ENCODE results near the gene LOX.

The LOX gene

GRCh38 chr5:122078116-122079110, at the start of gene LOX:
TSS of gene LOX (minus strand) at chr5:122078259. CDS start at chr5:122077985, 274 bp downstream.
- no peaks in the 10 kb centered on the region for H3K4me1 ChIP-seq (ENCODE audit: control insufficient read depth, low read depth, low read length)
- no peak within 1 kb of the TSS for H3K27ac ChIP-seq (ENCODE audit: low read length)
- H3K36me3 ChIP-seq (ENCODE audit: control insufficient read depth, low read depth, low read length): no peaks in the 10 kb centered on the region
- H3K9me3 ChIP-seq (ENCODE audit: control insufficient read depth, low read depth, low read length): no peaks in the 10 kb centered on the region
- peak within 1 kb of the TSS; percentile 57 for H3K4me3 ChIP-seq (ENCODE audit: low read length)
- H3K27me3 ChIP-seq (ENCODE audit: control insufficient read depth, insufficient read depth, low read length): peaks cover 38% of the 10 kb centered on the region
- H3K9ac ChIP-seq (ENCODE audit: low read length): peak within 1 kb of the TSS; percentile 29

- Histone ChIP-seq H3K4me1 (ENCODE audit: control insufficient read depth, low read depth, low read length) (peaks cover 8% of the 10 kb centered on the region), H3K4me3 (ENCODE audit: low read length) (no peak overlapping the region), H3K36me3 (ENCODE audit: control insufficient read depth, low read depth, low read length) (no peaks in the 10 kb centered on the region), H3K9ac (ENCODE audit: low read length) (no peak overlapping the region), H3K27ac (ENCODE audit: low read length) (no peak overlapping the region), H3K9me3 (ENCODE audit: control insufficient read depth, low read depth, low read length) (no peaks in the 10 kb centered on the region), H3K27me3 (ENCODE audit: control insufficient read depth, insufficient read depth, low read length) (no peaks in the 10 kb centered on the region)
Measured at GRCh38 chr5:122126756-122127321, 48.8 kb upstream of the LOX start.

GRCh38 chr5:122126177-122126755, 48.2 kb upstream of the LOX start:
- no peaks in the 10 kb centered on the region for H3K9me3 ChIP-seq (ENCODE audit: control insufficient read depth, low read depth, low read length)
- no peak overlapping the region for H3K9ac ChIP-seq (ENCODE audit: low read length)
- H3K4me1 ChIP-seq (ENCODE audit: control insufficient read depth, low read depth, low read length): peaks cover 8% of the 10 kb centered on the region
- H3K27me3 ChIP-seq (ENCODE audit: control insufficient read depth, insufficient read depth, low read length): no peaks in the 10 kb centered on the region
- no peak overlapping the region for H3K4me3 ChIP-seq (ENCODE audit: low read length)
- H3K36me3 ChIP-seq (ENCODE audit: control insufficient read depth, low read depth, low read length): no peaks in the 10 kb centered on the region
- H3K27ac ChIP-seq (ENCODE audit: low read length): no peak overlapping the region

GRCh38 chr5:122124766-122125165, 46.7 kb upstream of the LOX start:
- Histone ChIP-seq H3K27ac (ENCODE audit: low read length) (no peak overlapping the region), H3K4me1 (ENCODE audit: control insufficient read depth, low read depth, low read length) (peaks cover 20% of the 10 kb centered on the region), H3K36me3 (ENCODE audit: control insufficient read depth, low read depth, low read length) (no peaks in the 10 kb centered on the region), H3K4me3 (ENCODE audit: low read length) (no peak overlapping the region), H3K9ac (ENCODE audit: low read length) (no peak overlapping the region), H3K9me3 (ENCODE audit: control insufficient read depth, low read depth, low read length) (no peaks in the 10 kb centered on the region), H3K27me3 (ENCODE audit: control insufficient read depth, insufficient read depth, low read length) (no peaks in the 10 kb centered on the region)

GRCh38 chr5:122121479-122122465, 43.7 kb upstream of the LOX start:
- no peaks in the 10 kb centered on the region for H3K36me3 ChIP-seq (ENCODE audit: control insufficient read depth, low read depth, low read length)
- peaks cover 12% of the 10 kb centered on the region for H3K4me1 ChIP-seq (ENCODE audit: control insufficient read depth, low read depth, low read length)
- no peak overlapping the region for H3K27ac ChIP-seq (ENCODE audit: low read length)
- H3K9me3 ChIP-seq (ENCODE audit: control insufficient read depth, low read depth, low read length): no peaks in the 10 kb centered on the region
- no peaks in the 10 kb centered on the region for H3K27me3 ChIP-seq (ENCODE audit: control insufficient read depth, insufficient read depth, low read length)
- H3K9ac ChIP-seq (ENCODE audit: low read length): no peak overlapping the region
- no peak overlapping the region for H3K4me3 ChIP-seq (ENCODE audit: low read length)

- Histone ChIP-seq H3K27me3 (ENCODE audit: control insufficient read depth, insufficient read depth, low read length) (no peaks in the 10 kb centered on the region), H3K4me3 (ENCODE audit: low read length) (no peak overlapping the region), H3K4me1 (ENCODE audit: control insufficient read depth, low read depth, low read length) (peaks cover 12% of the 10 kb centered on the region), H3K9me3 (ENCODE audit: control insufficient read depth, low read depth, low read length) (no peaks in the 10 kb centered on the region), H3K9ac (ENCODE audit: low read length) (no peak overlapping the region), H3K27ac (ENCODE audit: low read length) (no peak overlapping the region), H3K36me3 (ENCODE audit: control insufficient read depth, low read depth, low read length) (no peaks in the 10 kb centered on the region)
Measured at GRCh38 chr5:122120957-122121356, 42.9 kb upstream of the LOX start.

- H3K9ac ChIP-seq (ENCODE audit: low read length): no peak overlapping the region
- H3K27me3 ChIP-seq (ENCODE audit: control insufficient read depth, insufficient read depth, low read length): no peaks in the 10 kb centered on the region
- peaks cover 12% of the 10 kb centered on the region for H3K4me1 ChIP-seq (ENCODE audit: control insufficient read depth, low read depth, low read length)
- H3K4me3 ChIP-seq (ENCODE audit: low read length): no peak overlapping the region
- no peak overlapping the region for H3K27ac ChIP-seq (ENCODE audit: low read length)
- H3K9me3 ChIP-seq (ENCODE audit: control insufficient read depth, low read depth, low read length): no peaks in the 10 kb centered on the region
- H3K36me3 ChIP-seq (ENCODE audit: control insufficient read depth, low read depth, low read length): no peaks in the 10 kb centered on the region
Measured at GRCh38 chr5:122120493-122120892, 42.4 kb upstream of the LOX start.

- Histone ChIP-seq H3K4me3 (ENCODE audit: low read length) (no peak overlapping the region), H3K9me3 (ENCODE audit: control insufficient read depth, low read depth, low read length) (no peaks in the 10 kb centered on the region), H3K27me3 (ENCODE audit: control insufficient read depth, insufficient read depth, low read length) (no peaks in the 10 kb centered on the region), H3K27ac (ENCODE audit: low read length) (no peak overlapping the region), H3K4me1 (ENCODE audit: control insufficient read depth, low read depth, low read length) (peaks cover 12% of the 10 kb centered on the region), H3K9ac (ENCODE audit: low read length) (no peak overlapping the region), H3K36me3 (ENCODE audit: control insufficient read depth, low read depth, low read length) (no peaks in the 10 kb centered on the region)
Measured at GRCh38 chr5:122119205-122119604, 41.1 kb upstream of the LOX start.

- Histone ChIP-seq H3K4me1 (ENCODE audit: control insufficient read depth, low read depth, low read length) (peaks cover 12% of the 10 kb centered on the region), H3K36me3 (ENCODE audit: control insufficient read depth, low read depth, low read length) (no peaks in the 10 kb centered on the region), H3K27ac (ENCODE audit: low read length) (no peak overlapping the region), H3K9ac (ENCODE audit: low read length) (no peak overlapping the region), H3K9me3 (ENCODE audit: control insufficient read depth, low read depth, low read length) (no peaks in the 10 kb centered on the region), H3K4me3 (ENCODE audit: low read length) (no peak overlapping the region), H3K27me3 (ENCODE audit: control insufficient read depth, insufficient read depth, low read length) (no peaks in the 10 kb centered on the region)
Measured at GRCh38 chr5:122118356-122118948, 40.4 kb upstream of the LOX start.

- Histone ChIP-seq H3K4me3 (ENCODE audit: low read length) (no peak overlapping the region), H3K27me3 (ENCODE audit: control insufficient read depth, insufficient read depth, low read length) (no peaks in the 10 kb centered on the region), H3K4me1 (ENCODE audit: control insufficient read depth, low read depth, low read length) (no peaks in the 10 kb centered on the region), H3K9me3 (ENCODE audit: control insufficient read depth, low read depth, low read length) (no peaks in the 10 kb centered on the region), H3K36me3 (ENCODE audit: control insufficient read depth, low read depth, low read length) (no peaks in the 10 kb centered on the region), H3K9ac (ENCODE audit: low read length) (no peak overlapping the region), H3K27ac (ENCODE audit: low read length) (no peak overlapping the region)
Measured at GRCh38 chr5:122114501-122114900, 36.4 kb upstream of the LOX start.

Measured in iPS-18a (cell line).